GM12801 (cell line): Measurements from ENCODE around the gene YIPF2.

Source experiments
- TF ChIP-seq, protein P1 (sequence below): IDR thresholded peaks from one replicate; pipeline ENCODE4 v1.5.1; 2011; ENCODE audit warnings: control low read depth; ENCODE audit not compliant: insufficient read length; ENCODE audit errors: extremely low read depth

Gene YIPF2

GRCh38 chr19:10966809-10967208, 38.4 kb upstream of the YIPF2 start:
- TF ChIP-seq, protein P1, sequence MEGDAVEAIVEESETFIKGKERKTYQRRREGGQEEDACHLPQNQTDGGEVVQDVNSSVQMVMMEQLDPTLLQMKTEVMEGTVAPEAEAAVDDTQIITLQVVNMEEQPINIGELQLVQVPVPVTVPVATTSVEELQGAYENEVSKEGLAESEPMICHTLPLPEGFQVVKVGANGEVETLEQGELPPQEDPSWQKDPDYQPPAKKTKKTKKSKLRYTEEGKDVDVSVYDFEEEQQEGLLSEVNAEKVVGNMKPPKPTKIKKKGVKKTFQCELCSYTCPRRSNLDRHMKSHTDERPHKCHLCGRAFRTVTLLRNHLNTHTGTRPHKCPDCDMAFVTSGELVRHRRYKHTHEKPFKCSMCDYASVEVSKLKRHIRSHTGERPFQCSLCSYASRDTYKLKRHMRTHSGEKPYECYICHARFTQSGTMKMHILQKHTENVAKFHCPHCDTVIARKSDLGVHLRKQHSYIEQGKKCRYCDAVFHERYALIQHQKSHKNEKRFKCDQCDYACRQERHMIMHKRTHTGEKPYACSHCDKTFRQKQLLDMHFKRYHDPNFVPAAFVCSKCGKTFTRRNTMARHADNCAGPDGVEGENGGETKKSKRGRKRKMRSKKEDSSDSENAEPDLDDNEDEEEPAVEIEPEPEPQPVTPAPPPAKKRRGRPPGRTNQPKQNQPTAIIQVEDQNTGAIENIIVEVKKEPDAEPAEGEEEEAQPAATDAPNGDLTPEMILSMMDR = no peak

GRCh38 chr19:10965398-10965797, 37.0 kb upstream of the YIPF2 start:
- TF ChIP-seq, protein P1 = no peak

DNA sequence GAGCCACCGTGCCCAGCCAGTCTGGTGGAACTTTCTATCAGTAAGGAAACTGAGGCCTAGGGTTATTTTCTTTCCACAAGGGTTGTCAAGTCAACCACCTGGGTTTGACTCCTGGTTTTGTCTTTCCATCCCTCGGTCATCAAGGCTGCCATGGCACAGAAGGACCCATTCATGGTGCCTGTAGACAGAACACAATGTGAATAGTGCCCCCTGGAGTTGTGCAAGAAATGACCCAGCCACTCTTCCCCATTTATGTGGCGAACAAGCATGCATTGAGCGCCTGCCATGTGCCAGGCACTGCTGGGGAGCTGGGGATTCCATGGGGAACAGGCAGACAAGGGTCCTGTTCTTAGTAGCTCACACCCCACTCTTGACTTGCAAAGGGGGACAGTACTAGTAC, 36.5 kb upstream of the YIPF2 start:
- TF ChIP-seq, protein P1 = no peak

GRCh38 chr19:10963865-10964264, 35.4 kb upstream of the YIPF2 start:
- TF ChIP-seq, protein P1 = no peak

DNA sequence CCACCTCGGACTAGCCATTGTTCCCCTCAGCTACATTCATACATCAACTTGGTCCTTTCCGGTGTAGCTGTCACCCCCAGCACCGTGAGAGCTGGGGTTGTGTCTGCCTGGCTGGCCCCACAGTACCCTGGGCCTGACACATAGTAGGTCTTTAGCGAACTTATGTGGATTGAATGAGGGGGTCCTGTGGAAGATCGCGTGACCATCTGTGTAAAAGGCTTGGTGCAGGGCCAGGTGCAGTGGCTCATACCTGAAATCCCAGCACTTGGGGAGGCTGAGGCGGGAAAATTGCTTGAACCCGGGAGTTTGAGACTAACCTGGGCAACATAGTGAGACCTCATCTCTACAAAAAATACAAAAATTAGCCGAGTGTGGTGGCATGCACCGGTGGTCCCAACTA, 34.4 kb upstream of the YIPF2 start:
- TF ChIP-seq, protein P1 = no peak

DNA sequence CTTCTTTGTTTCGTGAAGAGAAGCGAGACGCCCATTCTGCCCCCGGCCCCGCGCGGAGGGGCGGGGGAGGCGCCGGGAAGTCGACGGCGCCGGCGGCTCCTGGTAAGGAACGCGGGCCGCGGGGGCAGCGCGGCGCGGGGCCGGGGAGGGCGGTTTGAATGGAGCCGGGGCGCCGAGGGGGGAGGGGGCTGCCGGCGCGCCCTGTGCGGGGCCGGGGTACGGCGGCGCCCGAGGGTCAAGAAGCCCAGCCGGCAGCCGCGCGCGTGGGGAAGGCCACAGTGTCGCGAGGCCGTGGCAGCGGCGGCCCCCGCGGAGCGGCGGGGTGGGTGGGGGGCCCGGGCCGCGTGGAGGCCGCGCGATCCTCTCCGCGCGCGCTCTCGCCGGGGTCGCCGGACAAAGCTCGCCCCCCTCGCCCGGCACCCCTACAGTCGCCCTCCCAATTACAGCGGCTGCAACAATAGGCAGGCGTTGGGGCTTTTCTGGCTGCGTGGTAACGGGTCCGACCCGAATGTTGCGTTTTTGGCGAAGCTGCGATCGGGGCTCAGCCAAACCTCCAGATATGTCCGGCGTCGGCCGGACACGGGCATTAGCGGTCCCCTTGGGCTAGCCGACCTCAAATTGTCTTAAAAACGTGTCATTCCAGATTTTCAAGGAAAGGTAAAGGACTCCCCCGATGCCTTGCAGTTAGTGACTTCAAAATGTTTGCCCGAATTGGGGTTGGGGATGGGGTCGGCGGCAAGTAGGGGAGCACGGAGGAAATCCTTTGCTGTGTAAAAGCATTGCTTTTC, 32.8 kb upstream of the YIPF2 start:
- TF ChIP-seq, protein P1 = no peak

- TF ChIP-seq, protein P1 = no peak
These were observed 32.1 kb upstream of the YIPF2 start, which contains the start of gene SMARCA4 for GRCh38 chr19:10960314-10961072. Gene SMARCA4, plus strand, starts transcription at chr19:10961030. Its CDS starts 23,122 bp downstream, at chr19:10984152.
